GM19438 (cell line): Measurements from ENCODE around the gene BORCS8.
"Not testable (repeated sequence)": the region's sequence is repeated elsewhere in the genome, so short reads cannot be mapped to it uniquely, and the experiment has no call there.

Experiments used
- ATAC-seq: cut with Tn5 transposase; IDR thresholded peaks from one replicate; pipeline ENCODE4 v1.9.1; 2021; ENCODE audit warnings: low read depth; ENCODE audit not compliant: unreplicated experiment

BORCS8 gene

GRCh38 chr19:19154768-19155494, 37.0 kb downstream of the BORCS8 start:
- no peak for ATAC-seq

GRCh38 chr19:19152668-19153384, 39.1 kb downstream of the BORCS8 start:
- ATAC-seq, result no peak

- ATAC-seq, result no peak
Measured at GRCh38 chr19:19151418-19151817, 40.5 kb downstream of the BORCS8 start.

- ATAC-seq, result no peak
Measured at GRCh38 chr19:19149435-19149834, 42.5 kb downstream of the BORCS8 start.

- ATAC-seq, result not testable (repeated sequence)
Measured at GRCh38 chr19:19148504-19148903, 43.4 kb downstream of the BORCS8 start.

GRCh38 chr19:19147344-19147743, 44.6 kb downstream of the BORCS8 start:
- ATAC-seq, result no peak

- no peak for ATAC-seq
Measured at GRCh38 chr19:19146865-19147264, 45.1 kb downstream of the BORCS8 start.

GRCh38 chr19:19145684-19146608, 46.0 kb downstream of the BORCS8 start:
- no peak for ATAC-seq

GRCh38 chr19:19145281-19145680, 46.7 kb downstream of the BORCS8 start:
- ATAC-seq, result no peak

GRCh38 chr19:19142347-19142746, 49.6 kb downstream of the BORCS8 start:
- no peak for ATAC-seq

GRCh38 chr19:19140476-19140875, 51.5 kb downstream of the BORCS8 start:
- ATAC-seq, result no peak

- no peak for ATAC-seq
Measured at GRCh38 chr19:19139876-19140229, 52.1 kb downstream of the BORCS8 start.

- ATAC-seq, result peak; percentile 93
Measured at GRCh38 chr19:19138109-19138981, 53.6 kb downstream of the BORCS8 start, which contains the start of gene TMEM161A. TMEM161A (minus strand) TSS chr19:19138478; CDS start chr19:19138428, 50 bp downstream.

- ATAC-seq, result no peak
Measured at GRCh38 chr19:19137556-19138108, 54.3 kb downstream of the BORCS8 start.

GRCh38 chr19:19135713-19136112, 56.2 kb downstream of the BORCS8 start:
- ATAC-seq, result not testable (repeated sequence)

- no peak for ATAC-seq
Measured at GRCh38 chr19:19134687-19135158, 57.2 kb downstream of the BORCS8 start.

- ATAC-seq, result no peak
Measured at GRCh38 chr19:19133985-19134384, 58.0 kb downstream of the BORCS8 start.

GRCh38 chr19:19132912-19133311, 59.0 kb downstream of the BORCS8 start:
- ATAC-seq, result no peak

GRCh38 chr19:19131989-19132388, 60.0 kb downstream of the BORCS8 start:
- ATAC-seq, result no peak
